Nephron progenitor cell (in vitro differentiated cells): ENCODE measurements around the gene TTYH3.

Experiments
- DNase-seq: peaks from one replicate; pipeline ENCODE4 v3.0.0; 2021
- H3K27ac Mint-ChIP-seq: 2 replicates; pipeline ENCODE4 v1.8.0; 2021; ENCODE audit warnings: mild to moderate bottlenecking, moderate library complexity, mixed read lengths
- H3K27me3 Mint-ChIP-seq: 2 replicates; pipeline ENCODE4 v1.8.0; 2021; ENCODE audit warnings: mild to moderate bottlenecking, low read depth, mixed read lengths; ENCODE audit not compliant: poor library complexity
- H3K36me3 Mint-ChIP-seq: 2 replicates; pipeline ENCODE4 v1.8.0; 2021; ENCODE audit warnings: low read depth, mixed read lengths
- H3K4me1 Mint-ChIP-seq: 2 replicates; pipeline ENCODE4 v1.8.0; 2021; ENCODE audit warnings: mixed read lengths
- H3K4me3 Mint-ChIP-seq: 2 replicates; pipeline ENCODE4 v1.8.0; 2021; ENCODE audit warnings: mild to moderate bottlenecking, moderate library complexity, mixed read lengths
- H3K9me3 Mint-ChIP-seq: 2 replicates; pipeline ENCODE4 v1.8.0; 2021; ENCODE audit warnings: mild to moderate bottlenecking, moderate library complexity, mixed read lengths
- TF ChIP-seq, protein P1 (sequence below): fragments of 200-600 bp; sonication (generic); IDR thresholded peaks from 2 replicates; pipeline ENCODE4 v1.5.0; 2021; ENCODE audit warnings: antibody characterized with exemption

The TTYH3 gene

GRCh38 chr7:2635810-2636701, 4.3 kb downstream of the TTYH3 start:
- Mint-ChIP-seq H3K9me3 (no peaks in the 10 kb centered on the region), H3K27me3 (no peaks in the 10 kb centered on the region), H3K4me1 (peaks cover 46% of the 10 kb centered on the region), H3K27ac (peak overlapping the region; percentile 92), H3K36me3 (no peaks in the 10 kb centered on the region), H3K4me3 (no peak overlapping the region)
- TF ChIP-seq, protein P1, sequence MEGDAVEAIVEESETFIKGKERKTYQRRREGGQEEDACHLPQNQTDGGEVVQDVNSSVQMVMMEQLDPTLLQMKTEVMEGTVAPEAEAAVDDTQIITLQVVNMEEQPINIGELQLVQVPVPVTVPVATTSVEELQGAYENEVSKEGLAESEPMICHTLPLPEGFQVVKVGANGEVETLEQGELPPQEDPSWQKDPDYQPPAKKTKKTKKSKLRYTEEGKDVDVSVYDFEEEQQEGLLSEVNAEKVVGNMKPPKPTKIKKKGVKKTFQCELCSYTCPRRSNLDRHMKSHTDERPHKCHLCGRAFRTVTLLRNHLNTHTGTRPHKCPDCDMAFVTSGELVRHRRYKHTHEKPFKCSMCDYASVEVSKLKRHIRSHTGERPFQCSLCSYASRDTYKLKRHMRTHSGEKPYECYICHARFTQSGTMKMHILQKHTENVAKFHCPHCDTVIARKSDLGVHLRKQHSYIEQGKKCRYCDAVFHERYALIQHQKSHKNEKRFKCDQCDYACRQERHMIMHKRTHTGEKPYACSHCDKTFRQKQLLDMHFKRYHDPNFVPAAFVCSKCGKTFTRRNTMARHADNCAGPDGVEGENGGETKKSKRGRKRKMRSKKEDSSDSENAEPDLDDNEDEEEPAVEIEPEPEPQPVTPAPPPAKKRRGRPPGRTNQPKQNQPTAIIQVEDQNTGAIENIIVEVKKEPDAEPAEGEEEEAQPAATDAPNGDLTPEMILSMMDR = no peak
- no peak for DNase-seq

GRCh38 chr7:2637066-2637471, 5.3 kb downstream of the TTYH3 start:
- peaks cover 50% of the 10 kb centered on the region for H3K4me1 Mint-ChIP-seq
- H3K9me3 Mint-ChIP-seq = no peaks in the 10 kb centered on the region
- no peak overlapping the region for H3K27ac Mint-ChIP-seq
- no peak for DNase-seq
- H3K36me3 Mint-ChIP-seq = no peaks in the 10 kb centered on the region
- TF ChIP-seq, protein P1 = no peak
- no peaks in the 10 kb centered on the region for H3K27me3 Mint-ChIP-seq
- H3K4me3 Mint-ChIP-seq = no peak overlapping the region

DNA sequence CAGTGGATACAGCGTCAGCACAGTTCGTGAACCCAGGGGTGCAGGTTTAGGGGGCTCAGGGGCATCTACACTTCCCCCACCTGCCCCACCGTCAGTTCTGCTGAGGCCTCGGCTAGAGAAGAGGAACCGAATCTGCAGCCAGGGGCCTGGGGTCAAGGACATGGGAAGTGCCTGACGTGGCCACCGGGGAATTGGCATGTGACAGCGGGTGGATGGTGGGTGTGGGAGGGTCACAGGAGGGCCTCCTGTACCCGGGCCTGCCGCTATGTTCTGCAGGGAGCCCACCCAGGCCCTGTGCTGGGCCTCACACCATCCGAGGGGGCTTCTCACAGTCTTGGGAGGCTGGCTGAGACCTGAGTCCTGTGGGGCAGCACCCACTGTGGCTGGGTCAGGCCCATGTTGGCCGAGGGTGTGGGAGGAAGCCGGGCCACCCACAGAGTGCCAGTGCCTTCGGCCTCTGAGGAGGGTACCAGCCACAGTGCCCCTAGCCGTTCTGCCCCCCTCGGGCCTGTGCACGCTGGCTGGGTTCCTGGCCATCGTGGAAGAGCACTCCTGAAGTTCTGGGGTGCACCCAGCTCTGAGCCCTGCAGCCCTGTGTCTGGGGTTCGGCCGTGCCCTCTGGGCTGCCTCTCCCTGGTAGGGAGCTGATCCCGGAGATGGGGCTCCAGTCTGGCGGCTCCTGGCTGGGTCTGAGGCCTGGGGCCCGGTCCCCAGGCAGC, 5.9 kb downstream of the TTYH3 start:
- Mint-ChIP-seq H3K9me3 (no peaks in the 10 kb centered on the region), H3K4me3 (no peak overlapping the region), H3K36me3 (no peaks in the 10 kb centered on the region), H3K4me1 (peaks cover 50% of the 10 kb centered on the region), H3K27me3 (no peaks in the 10 kb centered on the region), H3K27ac (no peak overlapping the region)
- TF ChIP-seq, protein P1 = no peak
- DNase-seq = no peak

DNA sequence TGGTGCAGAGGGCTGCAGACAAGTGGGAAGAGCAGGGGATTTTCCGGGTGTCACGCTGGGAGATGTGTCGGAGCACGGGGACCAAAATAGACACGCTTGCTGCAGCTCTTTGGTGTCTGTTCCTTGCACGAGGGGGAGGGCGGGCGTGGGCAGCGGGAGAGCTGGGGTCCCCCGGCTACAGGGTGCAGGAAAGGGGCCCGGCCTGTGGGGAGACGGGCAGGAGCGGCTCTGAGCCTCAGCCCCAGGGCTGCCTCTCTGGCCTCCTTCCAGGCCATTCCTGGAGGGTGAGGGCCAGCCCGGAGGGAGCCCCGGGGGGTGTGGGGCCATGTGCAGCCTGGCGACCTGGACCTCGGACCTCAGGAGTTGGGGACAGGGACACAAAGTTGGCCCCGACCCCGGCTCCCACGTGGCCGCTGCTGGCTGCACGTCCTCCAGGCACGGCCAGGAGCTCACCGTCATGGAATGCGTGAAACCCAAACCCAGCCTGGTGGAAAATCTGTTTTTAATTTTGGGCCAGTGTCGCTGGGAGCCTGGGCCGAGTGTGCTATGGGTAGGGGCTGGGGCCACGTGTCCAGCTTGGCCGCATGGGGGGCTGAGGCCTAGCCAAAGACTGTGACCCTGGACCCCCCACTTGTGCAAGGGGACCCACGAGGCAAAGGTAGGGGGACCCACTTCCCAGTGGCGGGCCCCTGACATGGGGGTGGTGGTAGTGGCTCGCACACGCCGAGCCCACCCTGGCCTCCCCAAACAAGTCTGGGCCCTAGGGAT, 6.6 kb downstream of the TTYH3 start:
- Mint-ChIP-seq H3K36me3 (no peaks in the 10 kb centered on the region), H3K4me1 (peaks cover 47% of the 10 kb centered on the region), H3K27ac (no peak overlapping the region), H3K4me3 (no peak overlapping the region), H3K27me3 (no peaks in the 10 kb centered on the region), H3K9me3 (no peaks in the 10 kb centered on the region)
- TF ChIP-seq, protein P1 = no peak
- DNase-seq = no peak

GRCh38 chr7:2639181-2639681, 7.4 kb downstream of the TTYH3 start:
- TF ChIP-seq, protein P1 = no peak
- no peaks in the 10 kb centered on the region for H3K9me3 Mint-ChIP-seq
- H3K4me3 Mint-ChIP-seq = no peak overlapping the region
- no peaks in the 10 kb centered on the region for H3K36me3 Mint-ChIP-seq
- peaks cover 47% of the 10 kb centered on the region for H3K4me1 Mint-ChIP-seq
- peak overlapping the region; percentile 32 for H3K27ac Mint-ChIP-seq
- no peaks in the 10 kb centered on the region for H3K27me3 Mint-ChIP-seq
- no peak for DNase-seq
